ENCODE results near the gene WSB2. TPM values are rescaled to one million over a fixed set of nuclear protein-coding genes. Genes with fewer than 3 reads are reported as not detected.
A peak's percentile ranks its signal among the peaks of the same experiment; 100 is the strongest.

The WSB2 gene
- total RNA-seq, 1 donor from 2014 or later, result 37.1 TPM

- no peak overlapping the region for H3K27ac Mint-ChIP-seq
These were observed 9.7 kb downstream of the WSB2 start for GRCh38 chr12:118050972-118051910.

DNA sequence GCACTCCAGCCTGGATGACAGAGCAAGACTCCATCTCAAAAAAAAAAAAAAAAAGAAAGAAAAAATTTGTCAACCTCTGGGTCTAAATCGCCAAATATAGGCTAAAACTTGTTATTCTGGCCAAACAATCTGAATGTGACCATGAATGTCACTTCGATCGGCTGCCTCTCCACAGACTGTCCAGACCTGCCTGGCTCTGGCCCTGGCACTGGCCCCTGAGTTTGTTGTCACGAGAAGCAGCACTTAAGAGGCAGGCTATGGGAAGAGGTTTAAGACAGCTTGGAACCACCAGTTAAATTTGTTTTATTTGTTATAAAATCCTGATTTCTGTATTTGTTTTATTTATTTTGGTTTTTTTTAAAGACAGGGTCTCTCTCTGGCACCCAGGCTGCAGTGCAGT, 14.5 kb downstream of the WSB2 start:
- H3K4me3 Mint-ChIP-seq, result no peak overlapping the region
- no peaks in the 10 kb centered on the region for H3K4me1 Mint-ChIP-seq
- H3K36me3 Mint-ChIP-seq, result peaks cover 50% of the 10 kb centered on the region
- no peak overlapping the region for H3K27ac Mint-ChIP-seq
- H3K9me3 Mint-ChIP-seq, result no peaks in the 10 kb centered on the region
- no peaks in the 10 kb centered on the region for H3K27me3 Mint-ChIP-seq (ENCODE audit: low read depth)
- DNase-seq (ENCODE audit: low spot score in 2 of 2, unreplicated experiment in 2 of 2), result no peak
- TF ChIP-seq, protein P1, sequence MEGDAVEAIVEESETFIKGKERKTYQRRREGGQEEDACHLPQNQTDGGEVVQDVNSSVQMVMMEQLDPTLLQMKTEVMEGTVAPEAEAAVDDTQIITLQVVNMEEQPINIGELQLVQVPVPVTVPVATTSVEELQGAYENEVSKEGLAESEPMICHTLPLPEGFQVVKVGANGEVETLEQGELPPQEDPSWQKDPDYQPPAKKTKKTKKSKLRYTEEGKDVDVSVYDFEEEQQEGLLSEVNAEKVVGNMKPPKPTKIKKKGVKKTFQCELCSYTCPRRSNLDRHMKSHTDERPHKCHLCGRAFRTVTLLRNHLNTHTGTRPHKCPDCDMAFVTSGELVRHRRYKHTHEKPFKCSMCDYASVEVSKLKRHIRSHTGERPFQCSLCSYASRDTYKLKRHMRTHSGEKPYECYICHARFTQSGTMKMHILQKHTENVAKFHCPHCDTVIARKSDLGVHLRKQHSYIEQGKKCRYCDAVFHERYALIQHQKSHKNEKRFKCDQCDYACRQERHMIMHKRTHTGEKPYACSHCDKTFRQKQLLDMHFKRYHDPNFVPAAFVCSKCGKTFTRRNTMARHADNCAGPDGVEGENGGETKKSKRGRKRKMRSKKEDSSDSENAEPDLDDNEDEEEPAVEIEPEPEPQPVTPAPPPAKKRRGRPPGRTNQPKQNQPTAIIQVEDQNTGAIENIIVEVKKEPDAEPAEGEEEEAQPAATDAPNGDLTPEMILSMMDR (IDR thresholded peaks at IDR 0.05; ENCODE audit: unreplicated experiment), result no peak

More at GRCh38 chr12:118050972-118051910, 9.7 kb downstream of the WSB2 start:
- Mint-ChIP-seq H3K4me3 (no peak overlapping the region), H3K4me1 (no peaks in the 10 kb centered on the region), H3K9me3 (no peaks in the 10 kb centered on the region), H3K36me3 (peaks cover 21% of the 10 kb centered on the region), H3K27me3 (ENCODE audit: low read depth) (no peaks in the 10 kb centered on the region)
- TF ChIP-seq, protein P1 (IDR thresholded peaks at IDR 0.05; ENCODE audit: unreplicated experiment), result peak; percentile 32
- no peak for DNase-seq (ENCODE audit: low spot score in 2 of 2, unreplicated experiment in 2 of 2)

GRCh38 chr12:118044577-118044976, 16.4 kb downstream of the WSB2 start:
- H3K36me3 Mint-ChIP-seq, result peaks cover 49% of the 10 kb centered on the region
- TF ChIP-seq, protein P1 (IDR thresholded peaks at IDR 0.05; ENCODE audit: unreplicated experiment), result no peak
- no peak overlapping the region for H3K27ac Mint-ChIP-seq
- no peaks in the 10 kb centered on the region for H3K27me3 Mint-ChIP-seq (ENCODE audit: low read depth)
- no peaks in the 10 kb centered on the region for H3K4me1 Mint-ChIP-seq
- no peak overlapping the region for H3K4me3 Mint-ChIP-seq
- DNase-seq (ENCODE audit: low spot score in 2 of 2, unreplicated experiment in 2 of 2), result no peak
- no peaks in the 10 kb centered on the region for H3K9me3 Mint-ChIP-seq

DNA sequence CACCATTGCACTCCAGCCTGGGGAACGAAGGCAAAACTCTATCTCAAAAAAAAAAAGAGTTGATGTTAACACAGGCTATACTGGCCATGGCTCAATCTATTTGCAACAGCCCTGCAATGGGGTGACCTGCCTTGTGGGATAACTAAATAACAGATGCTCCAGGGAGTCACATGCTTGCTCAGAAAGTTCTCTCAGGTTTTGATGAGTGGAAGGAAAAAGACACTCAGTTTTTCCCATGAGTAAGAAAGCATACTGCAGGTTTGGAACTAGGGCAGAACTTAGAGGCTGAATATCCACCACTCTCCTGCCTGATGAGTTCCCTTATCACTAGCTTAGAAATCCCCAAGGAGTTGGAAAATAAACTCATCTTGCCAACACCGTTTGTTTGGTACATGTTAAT, 16.9 kb downstream of the WSB2 start:
- Mint-ChIP-seq H3K4me1 (no peaks in the 10 kb centered on the region), H3K4me3 (no peak overlapping the region), H3K9me3 (no peaks in the 10 kb centered on the region), H3K36me3 (peaks cover 51% of the 10 kb centered on the region), H3K27me3 (ENCODE audit: low read depth) (no peaks in the 10 kb centered on the region), H3K27ac (no peak overlapping the region)
- TF ChIP-seq, protein P1 (IDR thresholded peaks at IDR 0.05; ENCODE audit: unreplicated experiment), result no peak
- no peak for DNase-seq (ENCODE audit: low spot score in 2 of 2, unreplicated experiment in 2 of 2)

- H3K4me1 Mint-ChIP-seq, result no peaks in the 10 kb centered on the region
- no peak overlapping the region for H3K4me3 Mint-ChIP-seq
- peaks cover 53% of the 10 kb centered on the region for H3K36me3 Mint-ChIP-seq
- H3K27me3 Mint-ChIP-seq (ENCODE audit: low read depth), result no peaks in the 10 kb centered on the region
- H3K27ac Mint-ChIP-seq, result no peak overlapping the region
- DNase-seq (ENCODE audit: low spot score in 2 of 2, unreplicated experiment in 2 of 2), result no peak
- no peaks in the 10 kb centered on the region for H3K9me3 Mint-ChIP-seq
- TF ChIP-seq, protein P1 (IDR thresholded peaks at IDR 0.05; ENCODE audit: unreplicated experiment), result no peak
These were observed 18.9 kb downstream of the WSB2 start for GRCh38 chr12:118042091-118042490.

All from mesothelial cell of epicardium (in vitro differentiated cells).